Heart right ventricle (tissue), 16 donors: ENCODE measurements around the gene CXCL3. TPM values are rescaled to one million over a fixed set of nuclear protein-coding genes. Genes with fewer than 3 reads are reported as not detected.

Source experiments
- ATAC-seq, 8 donors: fragments of 200-7000 bp; cut with Tn5 transposase; one replicate each; pipeline ENCODE4 v1.9.1; 2020; ENCODE audit warnings: mild to moderate bottlenecking in 8 of 8, moderate library complexity in 8 of 8, moderate number of reproducible peaks in 1 of 8
- DNase-seq, 2 donors: peaks; one replicate each; pipeline ENCODE4 v3.0.0-alpha.2; 2020
- H3K27ac ChIP-seq, 10 donors: fragments of 200-600 bp; sonication (generic) in 2 of 10; one replicate each; pipeline versions ENCODE4 v1.5.0 to v1.8.0; 2020 to 2022; ENCODE audit warnings: mild to moderate bottlenecking in 3 of 10
- H3K27me3 ChIP-seq, 7 donors: fragments of 200-600 bp; one replicate each; pipeline ENCODE4 v1.8.0; 2021 to 2022; ENCODE audit warnings: mild to moderate bottlenecking in 2 of 7
- H3K36me3 ChIP-seq, 9 donors: fragments of 200-600 bp; sonication (generic) in 1 of 9; one replicate each; pipeline versions ENCODE4 v1.5.0 to v1.8.0; 2020 to 2022; ENCODE audit warnings: mild to moderate bottlenecking in 2 of 9
- H3K4me1 ChIP-seq, 9 donors: fragments of 200-600 bp; sonication (generic) in 1 of 9; one replicate each; pipeline versions ENCODE4 v1.5.0 to v1.8.0; 2020 to 2022; ENCODE audit warnings: mild to moderate bottlenecking in 4 of 9
- H3K4me3 ChIP-seq, 10 donors: fragments of 200-600 bp; sonication (generic) in 2 of 10; one replicate each; pipeline versions ENCODE4 v1.5.0 to v1.8.0; 2020 to 2022; ENCODE audit warnings: mild to moderate bottlenecking in 7 of 10, moderate library complexity in 2 of 10
- H3K9me3 ChIP-seq, 11 donors: fragments of 200-600 bp in 10 of 11; sonication (generic) in 2 of 11; one replicate each; pipeline versions ENCODE4 v1.5.0 to v1.8.0; 2013 to 2022; ENCODE audit warnings: mild to moderate bottlenecking in 2 of 11, control low read depth in 1 of 11, moderate library complexity in 1 of 11
- intact Hi-C, 10 donors: fragments of 100-400 bp; cut with DNase I; formaldehyde crosslinking; loops; one replicate each; pipeline versions ENCODE4 v1.11.1 to v1.14.2; 2022
- polyA plus RNA-seq, 2 donors: library from polyadenylated mRNA; stranded (reverse); fragments of 200-250 nt; gene quantifications; one replicate each; pipeline ENCODE4 v1.2.3, GENCODE V29; 2013
- total RNA-seq, 10 donors: library from RNA; stranded (reverse); fragmentation: NEBNext Ultra II Directional in 3 of 10; extraction: Animal tissue kit (Norgen Biotek cat#: 25700) in 3 of 10; gene quantifications; one replicate each; pipeline versions ENCODE4 v1.2.1 to v1.2.4, GENCODE V29; 2021 to 2023
- TF ChIP-seq, protein P1 (sequence below), 9 donors: fragments of 200-600 bp; sonication (generic) in 2 of 9; IDR thresholded peaks; one replicate each; pipeline versions ENCODE4 v1.5.0 to v1.8.0; 2021 to 2022; ENCODE audit warnings: antibody characterized with exemption in 9 of 9, mild to moderate bottlenecking in 5 of 9, moderate library complexity in 1 of 9
- donor health status: Arrhythmogenic right ventricular cardiomyopathy.
- donor health status: ischemic (EF 13 %, LVEDD 7.1; RV severe dilation, severe dysfunction).
- donor health status: healthy with polysubstance abuse.
- donor health status: DM: no; HTN: yes; CAD: no.
- donor health status: DM: no; HTN: no; CAD: no.
- donor health status: ischemic (EF 25% LVEDD 6.9; RV normal size, moderate dysfunction).
- donor health status: ischemic (EF 25% LVEDD 5.7; RV mildly dilated, moderate dysfunction).
- donor health status: healthy.
- donor health status: DM: yes; HTN: yes; CAD: no.
- donor health status: Ischemic cardiomyopathy.
- donor health status: ischemic (EF 35%, LVEDD 5.7; RV mildly dilated, moderate dysfunction).
- donor health status: nonischemic (EF 11% LVEDD 7.7; RV severe dilation, severe dysfunction).
- donor health status: DM: yes; HTN: yes; CAD: no.
- donor health status: PGD.
- donor health status: ischemic (EF 29% LVEDD 5.4; RV normal size, mild dysfunction).
- donor health status: nonischemic (EF 23%, LVEDD 6.1; RV moderate dilation, normal function).

Gene CXCL3
- total and polyA plus RNA-seq, 12 donors = 0.24 to 5.1 (median 1.4) TPM; not detected in 1

DNA sequence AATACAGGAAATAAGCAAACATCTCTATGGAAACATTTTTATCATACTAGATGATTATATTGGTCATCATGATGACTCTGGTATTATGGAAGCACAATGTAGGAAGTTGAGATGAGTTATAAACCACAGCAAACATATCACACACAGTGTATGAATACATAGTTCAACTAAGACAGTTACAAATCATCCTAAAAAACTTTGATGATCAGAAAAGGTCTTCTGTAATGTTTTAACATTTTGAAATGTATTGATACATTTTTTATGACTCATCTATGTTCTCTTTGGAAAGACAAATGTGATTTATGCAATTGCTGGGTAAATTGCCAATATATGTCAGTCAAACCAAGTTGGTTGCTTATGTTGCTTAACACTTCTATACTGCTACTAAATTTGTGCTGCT lies 4.8 kb downstream of the CXCL3 start:
- ATAC-seq (no peak), DNase-seq (no peak)
- intact Hi-C loops = loop anchor here in 4 of 10 donors (10.0 kb wide), 4 partner anchors 71 to 299 kb away; no protein-coding TSS in a partner anchor
- no peak overlapping the region for H3K4me3 ChIP-seq
- H3K36me3 ChIP-seq = no peaks in the 10 kb centered on the region
- H3K9me3 ChIP-seq = peaks cover 0 to 4% (median 0%) of the 10 kb centered on the region in 11 donors
- peak overlapping the region in 1 of 10 donors; percentile 4 for H3K27ac ChIP-seq
- peaks cover 0 to 22% (median 7%) of the 10 kb centered on the region in 9 donors for H3K4me1 ChIP-seq
- TF ChIP-seq, protein P1, sequence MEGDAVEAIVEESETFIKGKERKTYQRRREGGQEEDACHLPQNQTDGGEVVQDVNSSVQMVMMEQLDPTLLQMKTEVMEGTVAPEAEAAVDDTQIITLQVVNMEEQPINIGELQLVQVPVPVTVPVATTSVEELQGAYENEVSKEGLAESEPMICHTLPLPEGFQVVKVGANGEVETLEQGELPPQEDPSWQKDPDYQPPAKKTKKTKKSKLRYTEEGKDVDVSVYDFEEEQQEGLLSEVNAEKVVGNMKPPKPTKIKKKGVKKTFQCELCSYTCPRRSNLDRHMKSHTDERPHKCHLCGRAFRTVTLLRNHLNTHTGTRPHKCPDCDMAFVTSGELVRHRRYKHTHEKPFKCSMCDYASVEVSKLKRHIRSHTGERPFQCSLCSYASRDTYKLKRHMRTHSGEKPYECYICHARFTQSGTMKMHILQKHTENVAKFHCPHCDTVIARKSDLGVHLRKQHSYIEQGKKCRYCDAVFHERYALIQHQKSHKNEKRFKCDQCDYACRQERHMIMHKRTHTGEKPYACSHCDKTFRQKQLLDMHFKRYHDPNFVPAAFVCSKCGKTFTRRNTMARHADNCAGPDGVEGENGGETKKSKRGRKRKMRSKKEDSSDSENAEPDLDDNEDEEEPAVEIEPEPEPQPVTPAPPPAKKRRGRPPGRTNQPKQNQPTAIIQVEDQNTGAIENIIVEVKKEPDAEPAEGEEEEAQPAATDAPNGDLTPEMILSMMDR (IDR thresholded peaks at IDR 0.05) = no peak
- peaks cover 0 to 13% (median 0%) of the 10 kb centered on the region in 7 donors for H3K27me3 ChIP-seq

DNA sequence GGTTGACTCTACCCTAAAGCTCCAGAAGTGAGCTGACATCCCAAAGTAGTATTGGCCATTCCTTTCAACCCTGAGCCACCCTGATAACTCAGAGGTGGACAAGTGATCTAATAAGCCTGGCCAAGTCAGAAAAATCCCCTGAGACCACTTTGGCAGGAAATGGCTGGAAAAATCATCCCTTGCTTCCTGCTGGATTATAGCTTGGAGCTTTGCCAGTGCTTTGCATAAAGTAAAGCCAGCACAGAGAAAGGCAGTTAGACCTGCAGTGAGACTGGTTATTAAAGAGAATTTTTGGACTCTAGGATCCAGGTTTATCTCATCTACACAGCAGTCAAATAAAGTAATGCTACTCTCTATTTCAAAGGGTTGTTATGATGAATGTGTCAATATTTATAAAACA lies 6.4 kb downstream of the CXCL3 start:
- DNase-seq (peak in 1 of 2 donors; percentile 25), ATAC-seq (peak in 2 of 8 donors; percentile 44 to 51)
- Histone ChIP-seq H3K9me3 (peaks cover 0 to 10% (median 4%) of the 10 kb centered on the region in 11 donors), H3K4me3 (no peak overlapping the region), H3K27ac (no peak overlapping the region), H3K27me3 (peaks cover 0 to 10% (median 0%) of the 10 kb centered on the region in 7 donors), H3K36me3 (no peaks in the 10 kb centered on the region), H3K4me1 (peaks cover 0 to 11% (median 0%) of the 10 kb centered on the region in 9 donors)
- intact Hi-C loops = loop anchor here in 4 of 10 donors (10.0 kb wide), 4 partner anchors 73 to 297 kb away; no protein-coding TSS in a partner anchor
- TF ChIP-seq, protein P1 (IDR thresholded peaks at IDR 0.05) = no peak

DNA sequence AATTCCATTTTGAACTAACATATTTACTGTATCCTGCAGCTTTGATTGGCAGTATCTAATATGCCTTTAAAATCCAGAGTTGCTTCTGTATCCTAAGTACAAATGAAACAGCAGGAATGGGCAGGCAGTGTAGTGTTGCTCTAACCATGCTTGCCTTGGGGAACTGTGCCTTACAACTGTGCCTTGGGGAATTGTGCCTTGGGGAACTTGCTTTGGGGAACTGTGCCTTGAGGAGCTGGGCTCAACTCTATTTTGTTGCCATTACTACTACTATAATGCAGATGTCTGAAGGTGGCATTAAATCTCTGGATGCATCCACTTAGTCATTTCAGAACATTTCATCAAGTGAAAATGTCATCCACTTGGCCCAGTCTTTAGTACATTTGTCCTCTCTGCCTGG lies 6.9 kb downstream of the CXCL3 start:
- DNase-seq = no peak
- TF ChIP-seq, protein P1 (IDR thresholded peaks at IDR 0.05) = no peak
- H3K4me3 ChIP-seq = no peak overlapping the region
- intact Hi-C loops = loop anchor here in 4 of 10 donors (10.0 kb wide), 4 partner anchors 73 to 297 kb away; no protein-coding TSS in a partner anchor
- peaks cover 0 to 8% (median 0%) of the 10 kb centered on the region in 7 donors for H3K27me3 ChIP-seq
- ATAC-seq = no peak
- H3K4me1 ChIP-seq = peaks cover 0 to 10% (median 0%) of the 10 kb centered on the region in 9 donors
- H3K9me3 ChIP-seq = peaks cover 0 to 10% (median 4%) of the 10 kb centered on the region in 11 donors
- no peaks in the 10 kb centered on the region for H3K36me3 ChIP-seq
- H3K27ac ChIP-seq = no peak overlapping the region

DNA sequence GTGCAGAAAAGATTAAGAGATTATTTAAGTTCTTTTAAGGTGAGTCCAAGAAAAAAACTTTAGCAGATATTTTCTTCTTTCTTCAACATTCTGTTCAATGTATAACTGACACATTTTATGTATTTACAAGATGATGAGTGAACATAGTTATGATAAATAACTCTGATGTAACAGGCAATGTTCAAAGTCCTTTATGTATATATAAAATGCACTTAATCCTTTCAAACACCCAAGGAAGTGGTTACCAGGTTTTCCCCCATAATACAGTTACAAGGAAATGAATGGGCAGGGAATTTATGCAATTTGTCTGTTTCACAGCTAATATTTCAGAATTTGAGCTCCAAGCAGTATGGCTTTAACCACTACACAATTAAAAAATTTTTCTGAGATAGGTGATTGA lies 8.2 kb downstream of the CXCL3 start:
- DNase-seq (no peak), ATAC-seq (no peak)
- H3K4me3 ChIP-seq = no peak overlapping the region
- peaks cover 0 to 17% (median 4%) of the 10 kb centered on the region in 11 donors for H3K9me3 ChIP-seq
- H3K4me1 ChIP-seq = peaks cover 0 to 10% (median 0%) of the 10 kb centered on the region in 9 donors
- intact Hi-C loops = loop anchor here in 4 of 10 donors (10.0 kb wide), 4 partner anchors 75 to 295 kb away; no protein-coding TSS in a partner anchor
- no peak overlapping the region for H3K27ac ChIP-seq
- TF ChIP-seq, protein P1 (IDR thresholded peaks at IDR 0.05) = no peak
- no peaks in the 10 kb centered on the region for H3K27me3 ChIP-seq
- H3K36me3 ChIP-seq = no peaks in the 10 kb centered on the region
